HepG2 (cell line): Measurements from ENCODE around the gene ZC3H18. TPM values are rescaled to one million over a fixed set of nuclear protein-coding genes. Genes with fewer than 3 reads are reported as not detected.

Experiments
- CBX1 ChIP-seq: IDR thresholded peaks from one replicate; pipeline ENCODE4 v1.6.1; 2016; ENCODE audit warnings: antibody characterized with exemption, low read depth
- FOXA3 ChIP-seq: IDR thresholded peaks from 2 replicates; pipeline ENCODE4 v1.6.1; 2016; ENCODE audit warnings: missing genetic modification reagents, missing compliant biosample characterization
- GATAD2A ChIP-seq: IDR thresholded peaks from 2 replicates; pipeline ENCODE4 v1.6.1; 2016
- HNRNPL ChIP-seq: fragments of 200-400 bp; formaldehyde crosslinking; IDR thresholded peaks from 2 replicates; pipeline ENCODE4 v1.6.1; 2017; ENCODE audit warnings: mild to moderate bottlenecking, low read depth, low read length
- KDM3A ChIP-seq: IDR thresholded peaks from 2 replicates; pipeline ENCODE4 v1.6.1; 2018; ENCODE audit warnings: low read depth, missing compliant biosample characterization
- PAF1 ChIP-seq: IDR thresholded peaks from 2 replicates; pipeline ENCODE4 v1.6.1; 2016; ENCODE audit warnings: missing genetic modification reagents, missing compliant biosample characterization
- STAG1 ChIP-seq: sonication (generic); formaldehyde crosslinking; IDR thresholded peaks from 2 replicates; pipeline ENCODE4 v1.4.0; 2020; ENCODE audit warnings: missing genetic modification reagents
- TARDBP ChIP-seq: sonication (generic); formaldehyde crosslinking; IDR thresholded peaks from 2 replicates; pipeline ENCODE4 v1.8.0; 2022; ENCODE audit warnings: mild to moderate bottlenecking, missing genetic modification reagents
- U2AF2 ChIP-seq: fragments of 200-400 bp; formaldehyde crosslinking; IDR thresholded peaks from 2 replicates; pipeline ENCODE4 v1.6.1; 2017; ENCODE audit warnings: low read depth, mild to moderate bottlenecking, low read length
- ZFY ChIP-seq: sonication (generic); formaldehyde crosslinking; IDR thresholded peaks from 2 replicates; pipeline ENCODE4 v1.4.0; 2020; ENCODE audit warnings: missing genetic modification reagents
- ZNF430 ChIP-seq: sonication (generic); formaldehyde crosslinking; IDR thresholded peaks from 2 replicates; pipeline ENCODE4 v1.9.0; 2021; ENCODE audit warnings: mild to moderate bottlenecking, missing genetic modification reagents
- ZNF670 ChIP-seq: sonication (generic); formaldehyde crosslinking; IDR thresholded peaks from 2 replicates; pipeline ENCODE4 v1.8.0; 2022; ENCODE audit warnings: mild to moderate bottlenecking, missing genetic modification reagents, borderline replicate concordance
- ZNF777 ChIP-seq: sonication (generic); formaldehyde crosslinking; IDR thresholded peaks from 2 replicates; pipeline ENCODE4 v1.4.0; 2020; ENCODE audit warnings: missing genetic modification reagents
- ZNF850 ChIP-seq: sonication (generic); formaldehyde crosslinking; conservative IDR thresholded peaks from 2 replicates; pipeline ENCODE4 v1.9.0; 2021; ENCODE audit warnings: mild to moderate bottlenecking, missing genetic modification reagents
- polyA plus RNA-seq, 8 experiments: library from polyadenylated mRNA; depleted of rRNA in 3 of 8; stranded (reverse) in 7 of 8; unstranded in 1 of 8; fragments of >200 nt; fragmentation: Illumina TruSeq in 4 of 8; extraction: Trizol in 4 of 8; gene quantifications; 2 replicates each; pipeline versions ENCODE4 v1.2.1 to v1.2.3, GENCODE V29; 2011 to 2016; ENCODE audit warnings: low read depth in 4 of 8, missing spikeins in 1 of 8, mixed read lengths in 1 of 8; ENCODE audit not compliant: insufficient read depth in 1 of 8
- total RNA-seq, 5 experiments: library from RNA; depleted of rRNA; stranded (reverse); fragments of >200 nt; fragmentation: Illumina TruSeq; extraction: Trizol; gene quantifications; 2 replicates each; pipeline ENCODE4 v1.2.3, GENCODE V29; 2016; ENCODE audit warnings: low read depth in 1 of 5
- TF ChIP-seq, protein P1 (sequence below): IDR thresholded peaks from 2 replicates; pipeline ENCODE4 v1.6.1; 2016; ENCODE audit warnings: missing compliant biosample characterization, missing genetic modification reagents, borderline replicate concordance
- TF ChIP-seq, protein P2 (sequence below): sonication (generic); formaldehyde crosslinking; IDR thresholded peaks from 2 replicates; pipeline ENCODE4 v1.4.0; 2020; ENCODE audit warnings: mild to moderate bottlenecking, missing genetic modification reagents
- TF ChIP-seq, protein P3 (sequence below): sonication (generic); formaldehyde crosslinking; IDR thresholded peaks from 2 replicates; pipeline ENCODE4 v1.5.0; 2020; ENCODE audit warnings: missing genetic modification reagents, mild to moderate bottlenecking, borderline replicate concordance
- TF ChIP-seq, protein P4 (sequence below): sonication (generic); formaldehyde crosslinking; IDR thresholded peaks from 2 replicates; pipeline ENCODE4 v1.8.1; 2022; ENCODE audit warnings: low read depth, mild to moderate bottlenecking, missing genetic modification reagents
- TF ChIP-seq, protein P5 (sequence below): sonication (generic); formaldehyde crosslinking; IDR thresholded peaks from 2 replicates; pipeline ENCODE4 v1.8.0; 2023; ENCODE audit warnings: mild to moderate bottlenecking, missing genetic modification reagents
- TF ChIP-seq, protein P6 (sequence below): IDR thresholded peaks from 2 replicates; pipeline ENCODE4 v1.6.1; 2018; ENCODE audit warnings: missing genetic modification reagents

ZC3H18 gene
- total and polyA plus RNA-seq, 2 of the 13 experiments (the other 11 are each of a cell fraction or from before 2014, with no cell fraction given), result 11.2 to 27.4 TPM

DNA sequence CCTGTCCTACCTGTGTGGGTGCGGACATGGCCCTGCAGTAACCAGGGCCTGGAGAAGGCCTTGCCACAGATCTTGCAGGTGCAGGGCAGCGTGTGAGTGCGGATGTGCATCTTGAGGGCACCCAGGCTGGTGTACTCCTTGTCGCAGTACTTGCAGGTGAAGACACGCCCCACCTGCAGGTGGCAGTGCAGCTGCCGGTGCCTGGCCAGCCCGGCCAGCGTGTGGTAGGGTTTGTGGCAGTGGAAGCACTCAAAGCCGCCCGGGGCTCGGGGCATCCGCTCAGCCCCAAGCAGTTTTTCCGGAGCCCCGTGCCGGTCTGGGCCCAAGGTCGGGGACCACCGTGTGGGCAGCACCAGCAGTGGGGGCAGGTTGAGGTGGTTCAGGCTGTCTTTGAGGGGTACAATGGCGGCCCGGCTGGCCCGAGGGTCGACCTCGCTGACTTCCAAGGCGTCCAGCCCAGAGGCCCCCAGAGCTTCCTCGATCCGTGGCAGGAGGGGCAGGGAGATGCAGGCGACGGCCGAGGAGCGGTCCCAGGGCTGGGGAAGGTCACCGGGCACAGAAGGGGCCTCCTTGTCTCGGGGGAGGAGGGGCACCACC, 111.0 kb downstream of the ZC3H18 start (continued):
- TF ChIP-seq, protein P1, sequence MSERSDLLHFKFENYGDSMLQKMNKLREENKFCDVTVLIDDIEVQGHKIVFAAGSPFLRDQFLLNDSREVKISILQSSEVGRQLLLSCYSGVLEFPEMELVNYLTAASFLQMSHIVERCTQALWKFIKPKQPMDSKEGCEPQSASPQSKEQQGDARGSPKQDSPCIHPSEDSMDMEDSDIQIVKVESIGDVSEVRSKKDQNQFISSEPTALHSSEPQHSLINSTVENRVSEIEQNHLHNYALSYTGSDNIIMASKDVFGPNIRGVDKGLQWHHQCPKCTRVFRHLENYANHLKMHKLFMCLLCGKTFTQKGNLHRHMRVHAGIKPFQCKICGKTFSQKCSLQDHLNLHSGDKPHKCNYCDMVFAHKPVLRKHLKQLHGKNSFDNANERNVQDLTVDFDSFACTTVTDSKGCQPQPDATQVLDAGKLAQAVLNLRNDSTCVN (CRISPR knock-in tag), result no peak
- TF ChIP-seq, protein P2, sequence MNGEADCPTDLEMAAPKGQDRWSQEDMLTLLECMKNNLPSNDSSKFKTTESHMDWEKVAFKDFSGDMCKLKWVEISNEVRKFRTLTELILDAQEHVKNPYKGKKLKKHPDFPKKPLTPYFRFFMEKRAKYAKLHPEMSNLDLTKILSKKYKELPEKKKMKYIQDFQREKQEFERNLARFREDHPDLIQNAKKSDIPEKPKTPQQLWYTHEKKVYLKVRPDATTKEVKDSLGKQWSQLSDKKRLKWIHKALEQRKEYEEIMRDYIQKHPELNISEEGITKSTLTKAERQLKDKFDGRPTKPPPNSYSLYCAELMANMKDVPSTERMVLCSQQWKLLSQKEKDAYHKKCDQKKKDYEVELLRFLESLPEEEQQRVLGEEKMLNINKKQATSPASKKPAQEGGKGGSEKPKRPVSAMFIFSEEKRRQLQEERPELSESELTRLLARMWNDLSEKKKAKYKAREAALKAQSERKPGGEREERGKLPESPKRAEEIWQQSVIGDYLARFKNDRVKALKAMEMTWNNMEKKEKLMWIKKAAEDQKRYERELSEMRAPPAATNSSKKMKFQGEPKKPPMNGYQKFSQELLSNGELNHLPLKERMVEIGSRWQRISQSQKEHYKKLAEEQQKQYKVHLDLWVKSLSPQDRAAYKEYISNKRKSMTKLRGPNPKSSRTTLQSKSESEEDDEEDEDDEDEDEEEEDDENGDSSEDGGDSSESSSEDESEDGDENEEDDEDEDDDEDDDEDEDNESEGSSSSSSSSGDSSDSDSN (CRISPR knock-in tag), result peak; percentile 68; the same call in 1 of the 2 replicates
- TF ChIP-seq U2AF2 (no peak), CBX1 (peak; percentile 46), TARDBP (CRISPR knock-in tag) (peak; percentile 28; the same call in 1 of the 2 replicates), GATAD2A (peak; percentile 35; the same call in 1 of the 2 replicates), KDM3A (0 out of 2 replicates have a peak, but pooled peaks have one; percentile 66), PAF1 (CRISPR knock-in tag) (0 out of 2 replicates have a peak, but pooled peaks have one; percentile 28), ZNF430 (CRISPR knock-in tag) (peak; percentile 66; the same call in 1 of the 2 replicates), ZFY (CRISPR knock-in tag) (peak; percentile 39; the same call in 1 of the 2 replicates), ZNF670 (CRISPR knock-in tag) (no peak), ZNF777 (CRISPR knock-in tag) (no peak), STAG1 (CRISPR knock-in tag) (peak; percentile 71), FOXA3 (peak; percentile 33; the same call in 1 of the 2 replicates), ZNF850 (CRISPR knock-in tag) (no peak), HNRNPL (peak; percentile 78)
- TF ChIP-seq, protein P3, sequence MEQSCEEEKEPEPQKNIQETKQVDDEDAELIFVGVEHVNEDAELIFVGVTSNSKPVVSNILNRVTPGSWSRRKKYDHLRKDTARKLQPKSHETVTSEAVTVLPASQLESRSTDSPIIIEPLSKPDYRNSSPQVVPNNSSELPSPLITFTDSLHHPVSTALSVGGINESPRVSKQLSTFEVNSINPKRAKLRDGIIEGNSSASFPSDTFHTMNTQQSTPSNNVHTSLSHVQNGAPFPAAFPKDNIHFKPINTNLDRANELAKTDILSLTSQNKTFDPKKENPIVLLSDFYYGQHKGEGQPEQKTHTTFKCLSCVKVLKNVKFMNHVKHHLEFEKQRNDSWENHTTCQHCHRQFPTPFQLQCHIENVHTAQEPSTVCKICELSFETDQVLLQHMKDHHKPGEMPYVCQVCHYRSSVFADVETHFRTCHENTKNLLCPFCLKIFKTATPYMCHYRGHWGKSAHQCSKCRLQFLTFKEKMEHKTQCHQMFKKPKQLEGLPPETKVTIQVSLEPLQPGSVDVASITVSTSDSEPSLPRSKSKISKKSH (CRISPR knock-in tag), result peak; percentile 24; the same call in 1 of the 2 replicates
- TF ChIP-seq, protein P4, sequence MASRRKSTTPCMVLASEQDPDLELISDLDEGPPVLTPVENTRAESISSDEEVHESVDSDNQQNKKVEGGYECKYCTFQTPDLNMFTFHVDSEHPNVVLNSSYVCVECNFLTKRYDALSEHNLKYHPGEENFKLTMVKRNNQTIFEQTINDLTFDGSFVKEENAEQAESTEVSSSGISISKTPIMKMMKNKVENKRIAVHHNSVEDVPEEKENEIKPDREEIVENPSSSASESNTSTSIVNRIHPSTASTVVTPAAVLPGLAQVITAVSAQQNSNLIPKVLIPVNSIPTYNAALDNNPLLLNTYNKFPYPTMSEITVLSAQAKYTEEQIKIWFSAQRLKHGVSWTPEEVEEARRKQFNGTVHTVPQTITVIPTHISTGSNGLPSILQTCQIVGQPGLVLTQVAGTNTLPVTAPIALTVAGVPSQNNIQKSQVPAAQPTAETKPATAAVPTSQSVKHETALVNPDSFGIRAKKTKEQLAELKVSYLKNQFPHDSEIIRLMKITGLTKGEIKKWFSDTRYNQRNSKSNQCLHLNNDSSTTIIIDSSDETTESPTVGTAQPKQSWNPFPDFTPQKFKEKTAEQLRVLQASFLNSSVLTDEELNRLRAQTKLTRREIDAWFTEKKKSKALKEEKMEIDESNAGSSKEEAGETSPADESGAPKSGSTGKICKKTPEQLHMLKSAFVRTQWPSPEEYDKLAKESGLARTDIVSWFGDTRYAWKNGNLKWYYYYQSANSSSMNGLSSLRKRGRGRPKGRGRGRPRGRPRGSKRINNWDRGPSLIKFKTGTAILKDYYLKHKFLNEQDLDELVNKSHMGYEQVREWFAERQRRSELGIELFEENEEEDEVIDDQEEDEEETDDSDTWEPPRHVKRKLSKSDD (CRISPR knock-in tag), result no peak
- TF ChIP-seq, protein P5, sequence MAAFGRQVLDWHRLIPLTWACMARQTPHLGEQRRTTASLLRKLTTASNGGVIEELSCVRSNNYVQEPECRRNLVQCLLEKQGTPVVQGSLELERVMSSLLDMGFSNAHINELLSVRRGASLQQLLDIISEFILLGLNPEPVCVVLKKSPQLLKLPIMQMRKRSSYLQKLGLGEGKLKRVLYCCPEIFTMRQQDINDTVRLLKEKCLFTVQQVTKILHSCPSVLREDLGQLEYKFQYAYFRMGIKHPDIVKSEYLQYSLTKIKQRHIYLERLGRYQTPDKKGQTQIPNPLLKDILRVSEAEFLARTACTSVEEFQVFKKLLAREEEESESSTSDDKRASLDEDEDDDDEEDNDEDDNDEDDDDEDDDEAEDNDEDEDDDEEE (CRISPR knock-in tag), result no peak
- TF ChIP-seq, protein P6, sequence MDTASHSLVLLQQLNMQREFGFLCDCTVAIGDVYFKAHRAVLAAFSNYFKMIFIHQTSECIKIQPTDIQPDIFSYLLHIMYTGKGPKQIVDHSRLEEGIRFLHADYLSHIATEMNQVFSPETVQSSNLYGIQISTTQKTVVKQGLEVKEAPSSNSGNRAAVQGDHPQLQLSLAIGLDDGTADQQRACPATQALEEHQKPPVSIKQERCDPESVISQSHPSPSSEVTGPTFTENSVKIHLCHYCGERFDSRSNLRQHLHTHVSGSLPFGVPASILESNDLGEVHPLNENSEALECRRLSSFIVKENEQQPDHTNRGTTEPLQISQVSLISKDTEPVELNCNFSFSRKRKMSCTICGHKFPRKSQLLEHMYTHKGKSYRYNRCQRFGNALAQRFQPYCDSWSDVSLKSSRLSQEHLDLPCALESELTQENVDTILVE, result no peak
